Stimulated activated CD4-positive, alpha-beta T cell treated with anti-CD3 and anti-CD28 coated beads, Interleukin-15, amount 100 ng/mL, for 48 hours (primary cell): Measurements from ENCODE around the gene PHF23.

Experiments used
- DNase-seq, 2 donors: peaks; one replicate each; pipeline ENCODE4 v3.0.0-alpha.2; 2020; ENCODE audit warnings: low read depth in 2 of 2

Gene PHF23

GRCh38 chr17:7203391-7203790, 35.9 kb downstream of the PHF23 start:
- no peak for DNase-seq

GRCh38 chr17:7196651-7197401, 42.4 kb downstream of the PHF23 start:
- DNase-seq: no peak

- DNase-seq: no peak
These were observed 43.3 kb downstream of the PHF23 start for GRCh38 chr17:7195971-7196370.

GRCh38 chr17:7192271-7192937, 46.9 kb downstream of the PHF23 start:
- no peak for DNase-seq

- no peak for DNase-seq
These were observed 47.5 kb downstream of the PHF23 start for GRCh38 chr17:7191571-7192270.

- no peak for DNase-seq
These were observed 48.2 kb downstream of the PHF23 start for GRCh38 chr17:7191069-7191468.

GRCh38 chr17:7190276-7190917, 48.9 kb downstream of the PHF23 start:
- DNase-seq: no peak

- DNase-seq: no peak
These were observed 53.0 kb downstream of the PHF23 start for GRCh38 chr17:7186241-7186640.
